Left ventricle myocardium inferior (tissue), 1 donor: Measurements from ENCODE around the gene CELF2. TPM values are rescaled to one million over a fixed set of nuclear protein-coding genes. Genes with fewer than 3 reads are reported as not detected.

ENCODE experiments used
- DNase-seq: peaks from one replicate; pipeline ENCODE4 v3.0.0-alpha.2; 2020
- H3K27ac ChIP-seq: fragments of 200-600 bp; replicated peaks from 2 replicates; pipeline ENCODE4 v1.8.0; 2021
- H3K27me3 ChIP-seq: fragments of 200-600 bp; 2 replicates; pipeline ENCODE4 v1.8.0; 2021; ENCODE audit warnings: low read depth
- H3K36me3 ChIP-seq: fragments of 200-600 bp; 2 replicates; pipeline ENCODE4 v1.8.0; 2021
- H3K4me1 ChIP-seq: fragments of 200-600 bp; 2 replicates; pipeline ENCODE4 v1.8.0; 2021
- H3K4me3 ChIP-seq: fragments of 200-600 bp; 2 replicates; pipeline ENCODE4 v1.8.0; 2021; ENCODE audit warnings: mild to moderate bottlenecking, moderate library complexity
- H3K9me3 ChIP-seq: fragments of 200-600 bp; replicated peaks from 2 replicates; pipeline ENCODE4 v1.8.0; 2021
- intact Hi-C: fragments of 100-400 bp; cut with micrococcal nuclease; formaldehyde crosslinking; loops from one replicate; pipeline ENCODE4 v1.11.0; 2022
- total RNA-seq: library from RNA; stranded (reverse); fragmentation: NEBNext Ultra II Directional; extraction: Animal tissue kit (Norgen Biotek cat#: 25700); gene quantifications from one replicate; pipeline ENCODE4 v1.2.1, GENCODE V29; 2021
- TF ChIP-seq, protein P1 (sequence below): fragments of 200-600 bp; IDR thresholded peaks from 2 replicates; pipeline ENCODE4 v1.8.0; 2021; ENCODE audit warnings: antibody characterized with exemption, mild to moderate bottlenecking, borderline replicate concordance
- donor health status: DM: no; HTN: yes; CAD: no; lungs with severe emphysema.

The CELF2 gene
- total RNA-seq, 1 donor from 2014 or later, result 74.9 TPM

DNA sequence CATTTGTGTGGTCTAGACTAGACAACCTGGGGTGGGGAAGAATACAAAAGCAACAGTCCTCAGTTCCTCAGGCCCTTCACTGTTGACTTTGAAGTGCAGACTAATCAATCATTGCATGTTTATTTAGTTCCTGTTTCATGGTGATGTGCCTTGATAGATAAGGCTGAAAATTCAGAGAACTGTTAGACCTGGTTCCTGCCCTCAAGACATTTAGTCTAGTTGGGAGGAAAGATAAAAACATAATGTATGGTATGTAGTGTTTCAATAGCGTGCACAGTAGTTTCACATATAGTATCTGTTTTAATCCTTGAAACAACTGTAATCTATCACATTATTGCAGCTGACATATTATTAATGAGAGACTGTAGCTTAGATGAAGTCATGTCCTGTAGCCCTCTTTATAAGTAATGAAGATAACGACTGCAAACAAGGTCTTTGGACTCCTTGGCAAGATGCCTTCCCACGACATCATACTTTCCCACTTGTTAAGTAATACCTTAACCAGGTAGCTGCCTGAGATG is 124.0 kb downstream of the CELF2 start:
- intact Hi-C loops, result no loop called here
- Histone ChIP-seq H3K9me3 (no peaks in the 10 kb centered on the region), H3K4me3 (no peak overlapping the region), H3K36me3 (no peaks in the 10 kb centered on the region), H3K27ac (no peak overlapping the region), H3K27me3 (no peaks in the 10 kb centered on the region), H3K4me1 (peaks cover 44% of the 10 kb centered on the region)
- TF ChIP-seq, protein P1, sequence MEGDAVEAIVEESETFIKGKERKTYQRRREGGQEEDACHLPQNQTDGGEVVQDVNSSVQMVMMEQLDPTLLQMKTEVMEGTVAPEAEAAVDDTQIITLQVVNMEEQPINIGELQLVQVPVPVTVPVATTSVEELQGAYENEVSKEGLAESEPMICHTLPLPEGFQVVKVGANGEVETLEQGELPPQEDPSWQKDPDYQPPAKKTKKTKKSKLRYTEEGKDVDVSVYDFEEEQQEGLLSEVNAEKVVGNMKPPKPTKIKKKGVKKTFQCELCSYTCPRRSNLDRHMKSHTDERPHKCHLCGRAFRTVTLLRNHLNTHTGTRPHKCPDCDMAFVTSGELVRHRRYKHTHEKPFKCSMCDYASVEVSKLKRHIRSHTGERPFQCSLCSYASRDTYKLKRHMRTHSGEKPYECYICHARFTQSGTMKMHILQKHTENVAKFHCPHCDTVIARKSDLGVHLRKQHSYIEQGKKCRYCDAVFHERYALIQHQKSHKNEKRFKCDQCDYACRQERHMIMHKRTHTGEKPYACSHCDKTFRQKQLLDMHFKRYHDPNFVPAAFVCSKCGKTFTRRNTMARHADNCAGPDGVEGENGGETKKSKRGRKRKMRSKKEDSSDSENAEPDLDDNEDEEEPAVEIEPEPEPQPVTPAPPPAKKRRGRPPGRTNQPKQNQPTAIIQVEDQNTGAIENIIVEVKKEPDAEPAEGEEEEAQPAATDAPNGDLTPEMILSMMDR, result no peak
- no peak for DNase-seq

DNA sequence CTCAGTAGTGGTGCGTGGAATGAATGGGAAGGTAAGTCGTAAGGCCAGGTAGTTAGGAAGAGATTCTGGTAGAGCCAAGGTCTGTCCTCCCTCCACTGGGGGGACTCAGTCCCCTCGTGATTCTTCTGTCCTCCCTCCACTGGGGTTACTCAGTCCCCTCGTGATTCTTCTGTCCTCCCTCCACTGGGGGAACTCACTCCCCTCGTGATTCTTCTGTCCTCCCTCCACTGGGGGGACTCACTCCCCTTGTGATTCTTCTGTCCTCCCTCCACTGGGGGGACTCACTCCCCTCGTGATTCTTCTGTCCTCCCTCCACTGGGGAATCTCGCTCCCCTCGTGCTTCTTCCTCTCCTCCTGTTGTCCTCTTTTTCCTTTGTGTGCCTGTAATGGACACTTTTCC is 125.1 kb downstream of the CELF2 start:
- Histone ChIP-seq H3K4me3 (no peak overlapping the region), H3K9me3 (no peaks in the 10 kb centered on the region), H3K36me3 (no peaks in the 10 kb centered on the region), H3K27me3 (no peaks in the 10 kb centered on the region), H3K27ac (no peak overlapping the region), H3K4me1 (peaks cover 56% of the 10 kb centered on the region)
- intact Hi-C loops, result no loop called here
- TF ChIP-seq, protein P1, result no peak
- DNase-seq, result no peak

DNA sequence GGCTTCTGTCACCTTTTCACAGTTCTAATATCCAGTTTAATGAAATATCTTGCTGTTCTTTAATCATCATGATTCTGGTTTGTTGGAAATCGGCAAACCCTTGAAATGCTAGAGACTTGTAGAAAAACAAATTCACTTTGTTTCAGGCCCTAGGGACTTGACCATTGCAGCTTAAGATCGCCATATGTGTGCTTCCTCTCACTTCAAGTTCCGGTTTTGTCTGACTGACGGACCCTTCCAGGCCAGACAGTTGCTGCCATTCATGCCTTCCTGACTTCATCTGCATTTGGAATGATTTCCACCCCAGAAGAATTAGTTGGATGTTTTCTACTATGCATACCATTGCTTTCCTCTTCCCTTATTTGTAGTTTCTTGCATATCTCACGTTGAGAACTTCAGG is 125.6 kb downstream of the CELF2 start:
- H3K4me1 ChIP-seq, result peaks cover 61% of the 10 kb centered on the region
- no peak overlapping the region for H3K27ac ChIP-seq
- no peaks in the 10 kb centered on the region for H3K27me3 ChIP-seq
- no peak for DNase-seq
- no peaks in the 10 kb centered on the region for H3K36me3 ChIP-seq
- intact Hi-C loops, result no loop called here
- TF ChIP-seq, protein P1, result no peak
- no peaks in the 10 kb centered on the region for H3K9me3 ChIP-seq
- H3K4me3 ChIP-seq, result no peak overlapping the region

DNA sequence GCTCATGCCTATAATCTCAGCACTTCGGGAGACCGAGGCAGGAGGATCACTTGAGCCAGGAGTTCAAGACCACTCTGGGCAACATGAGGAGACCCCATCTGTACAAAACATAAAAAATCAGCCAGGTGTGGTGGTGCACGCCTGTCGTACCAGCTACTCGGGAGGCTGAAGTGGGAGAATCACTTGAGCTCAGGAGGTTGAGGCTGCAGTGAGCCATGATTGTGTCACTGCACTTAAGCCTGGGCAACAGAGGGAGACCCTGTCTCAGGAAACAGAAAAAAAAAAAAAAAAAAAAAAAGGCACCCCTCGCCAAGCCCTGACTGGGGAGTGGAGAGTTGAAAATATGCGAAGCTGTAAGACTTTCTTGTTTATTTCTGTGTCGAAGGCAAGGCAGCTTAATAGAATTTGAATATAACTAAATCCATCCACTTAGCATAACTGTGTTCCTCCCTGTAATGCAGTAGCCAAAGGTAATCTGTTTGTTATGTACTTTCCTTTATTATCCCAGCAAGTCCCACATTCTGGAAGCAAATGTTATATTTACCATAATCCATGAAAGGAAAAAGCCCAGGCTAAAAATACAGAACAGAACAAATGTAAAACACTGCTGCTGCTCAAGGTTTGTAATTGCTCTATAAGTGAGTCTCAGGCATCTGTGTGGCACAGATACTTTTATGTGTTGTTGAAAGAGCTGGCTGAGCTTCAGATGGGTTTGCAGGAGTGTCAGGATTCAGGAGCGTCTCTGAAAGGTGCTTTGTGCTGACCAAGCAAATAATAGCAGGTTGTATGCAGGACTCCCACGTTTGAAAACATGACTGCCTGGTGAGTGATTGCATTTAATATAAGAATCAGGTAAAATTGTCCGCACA is 127.2 kb downstream of the CELF2 start:
- Histone ChIP-seq H3K4me1 (peaks cover 76% of the 10 kb centered on the region), H3K9me3 (no peaks in the 10 kb centered on the region), H3K4me3 (peak overlapping the region; percentile 38), H3K36me3 (no peaks in the 10 kb centered on the region), H3K27me3 (no peaks in the 10 kb centered on the region), H3K27ac (peak overlapping the region; percentile 78)
- intact Hi-C loops, result no loop called here
- TF ChIP-seq, protein P1, result no peak
- DNase-seq, result no peak

DNA sequence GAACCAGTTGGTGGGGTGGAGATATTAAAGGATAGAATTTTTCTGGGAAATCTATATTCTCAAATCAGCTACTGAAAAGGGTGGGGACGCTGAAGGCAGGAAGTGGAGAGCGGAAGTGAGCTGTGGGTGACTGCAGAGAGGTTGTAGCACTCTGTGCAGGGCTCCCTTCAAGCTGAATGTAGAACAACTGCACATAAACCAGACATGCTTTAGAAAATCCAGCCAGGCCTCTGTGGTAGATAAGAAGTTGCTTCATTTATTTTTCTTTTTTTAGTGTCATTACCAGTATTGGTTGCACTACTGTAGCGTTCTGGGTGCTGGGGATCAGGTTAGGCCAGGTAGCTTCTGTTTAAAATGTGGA is 127.8 kb downstream of the CELF2 start:
- TF ChIP-seq, protein P1, result no peak
- peaks cover 82% of the 10 kb centered on the region for H3K4me1 ChIP-seq
- no peaks in the 10 kb centered on the region for H3K27me3 ChIP-seq
- H3K9me3 ChIP-seq, result no peaks in the 10 kb centered on the region
- peak overlapping the region; percentile 38 for H3K4me3 ChIP-seq
- DNase-seq, result peak; percentile 29
- H3K36me3 ChIP-seq, result no peaks in the 10 kb centered on the region
- intact Hi-C loops, result no loop called here
- peak overlapping the region; percentile 78 for H3K27ac ChIP-seq
